Prostate gland (tissue), 2 donors: ENCODE measurements around the gene SLC38A3. TPM values are rescaled to one million over a fixed set of nuclear protein-coding genes. Genes with fewer than 3 reads are reported as not detected.
A peak's percentile ranks its signal among the peaks of the same experiment; 100 is the strongest.

Experiments used
- DNase-seq: peaks from one replicate; pipeline ENCODE4 v3.0.0-alpha.2; 2019; ENCODE audit warnings: low spot score
- H3K27ac ChIP-seq, 2 donors: fragments of 200-600 bp; sonication (generic); 2 replicates each; pipeline ENCODE4 v1.5.1; 2017 to 2019
- H3K27me3 ChIP-seq: fragments of 200-600 bp; sonication (generic); replicated peaks from 2 replicates; pipeline ENCODE4 v1.5.1; 2019; ENCODE audit not compliant: insufficient read depth
- H3K36me3 ChIP-seq, 2 donors: fragments of 200-600 bp; sonication (generic); 1 replicate in 1 of 2; 2 replicates in 1 of 2; pipeline versions ENCODE4 v1.5.1 to v1.8.1; 2017 to 2019
- H3K4me1 ChIP-seq: fragments of 200-600 bp; sonication (generic); replicated peaks from 2 replicates; pipeline ENCODE4 v1.5.1; 2019
- H3K4me3 ChIP-seq, 2 donors: fragments of 200-600 bp; sonication (generic); 2 replicates each; pipeline ENCODE4 v1.5.1; 2017 to 2019
- H3K9me3 ChIP-seq: fragments of 200-600 bp; sonication (generic); 2 replicates; pipeline ENCODE4 v1.5.1; 2017
- CTCF ChIP-seq, 4 experiments: fragments of 200-600 bp in 2 of 4; fragments of 450-650 bp in 2 of 4; sonication (generic) in 2 of 4; IDR thresholded peaks; 1 replicate in 3 of 4; 2 replicates in 1 of 4; pipeline ENCODE4 v1.5.1; 2016 to 2019; ENCODE audit warnings: antibody characterized with exemption in 4 of 4, mild to moderate bottlenecking in 2 of 4, moderate library complexity in 2 of 4
- POLR2A ChIP-seq: fragments of 450-650 bp; IDR thresholded peaks from one replicate; pipeline ENCODE4 v1.6.1; 2016; ENCODE audit warnings: antibody characterized with exemption, mild to moderate bottlenecking
- POLR2AphosphoS5 ChIP-seq: sonication (generic); formaldehyde crosslinking; IDR thresholded peaks from one replicate; pipeline ENCODE4 v1.6.1; 2017; ENCODE audit warnings: antibody characterized with exemption
- WGBS: methylation state at CpG from one replicate; pipeline ENCODE4 v1.1.5; 2018; 5-methylcytosine and 5-hydroxymethylcytosine counted together
- intact Hi-C: fragments of 100-400 bp; cut with DNase I; formaldehyde crosslinking; loops from one replicate; pipeline ENCODE4 v1.14.2; 2022
- total RNA-seq, 2 donors: library from RNA; depleted of rRNA; stranded (reverse); fragments of >200 nt; gene quantifications; one replicate each; pipeline ENCODE4 v1.1.0, GENCODE V29; 2016

SLC38A3 gene
- total RNA-seq, 2 donors from 2014 or later: 0.41 to 4.0 TPM

GRCh38 chr3:50263478-50264382 lies 58.7 kb downstream of the SLC38A3 start:
- 63% methylated on average over 6 of the region's 6 CpGs for WGBS
- intact Hi-C loops: no loop called here
- peak overlapping the region; percentile 80 to 81 for H3K27ac ChIP-seq
- no peak overlapping the region for H3K4me3 ChIP-seq
- peaks cover 21% of the 10 kb centered on the region for H3K4me1 ChIP-seq
- H3K27me3 ChIP-seq: no peaks in the 10 kb centered on the region
- no peaks in the 10 kb centered on the region for H3K36me3 ChIP-seq
- TF ChIP-seq CTCF (IDR thresholded peaks at IDR 0.05) (no peak), POLR2A (no peak), POLR2AphosphoS5 (no peak)
- H3K9me3 ChIP-seq: no peaks in the 10 kb centered on the region
- no peak for DNase-seq

GRCh38 chr3:50264383-50264963 lies 59.4 kb downstream of the SLC38A3 start:
- H3K4me3 ChIP-seq: no peak overlapping the region
- intact Hi-C loops: no loop called here
- H3K27ac ChIP-seq: peak overlapping the region; percentile 80 to 81
- H3K36me3 ChIP-seq: no peaks in the 10 kb centered on the region
- no peaks in the 10 kb centered on the region for H3K27me3 ChIP-seq
- H3K4me1 ChIP-seq: peaks cover 28% of the 10 kb centered on the region
- 10% methylated on average over 7 of the region's 7 CpGs for WGBS
- peak; percentile 48 for TF ChIP-seq POLR2AphosphoS5
- no peak for TF ChIP-seq POLR2A
- no peak for TF ChIP-seq CTCF (IDR thresholded peaks at IDR 0.05)
- no peaks in the 10 kb centered on the region for H3K9me3 ChIP-seq
- peak; percentile 52 for DNase-seq

GRCh38 chr3:50264964-50265485 lies 60.0 kb downstream of the SLC38A3 start:
- TF ChIP-seq POLR2AphosphoS5 (no peak), CTCF (IDR thresholded peaks at IDR 0.05) (no peak), POLR2A (no peak)
- intact Hi-C loops: no loop called here
- Histone ChIP-seq H3K27ac (peak overlapping the region; percentile 80 to 81), H3K4me1 (peaks cover 29% of the 10 kb centered on the region), H3K36me3 (no peaks in the 10 kb centered on the region), H3K4me3 (no peak overlapping the region), H3K27me3 (no peaks in the 10 kb centered on the region), H3K9me3 (no peaks in the 10 kb centered on the region)
- DNase-seq: no peak
- WGBS: 49% methylated on average over 6 of the region's 7 CpGs

- no peaks in the 10 kb centered on the region for H3K36me3 ChIP-seq
- TF ChIP-seq POLR2AphosphoS5 (no peak), POLR2A (no peak), CTCF (IDR thresholded peaks at IDR 0.05) (no peak)
- no peak overlapping the region for H3K4me3 ChIP-seq
- peaks cover 27% of the 10 kb centered on the region for H3K4me1 ChIP-seq
- peak overlapping the region; percentile 80 to 81 for H3K27ac ChIP-seq
- WGBS: 29% methylated on average over 1 of the region's 1 CpG
- no peaks in the 10 kb centered on the region for H3K9me3 ChIP-seq
- intact Hi-C loops: no loop called here
- no peak for DNase-seq
- H3K27me3 ChIP-seq: no peaks in the 10 kb centered on the region
These were observed 60.5 kb downstream of the SLC38A3 start for GRCh38 chr3:50265571-50265970.
